Measurements from ENCODE around the gene KLHDC9. TPM values are rescaled to one million over a fixed set of nuclear protein-coding genes. Genes with fewer than 3 reads are reported as not detected.

The KLHDC9 gene
- total and polyA plus RNA-seq, 9 of the 15 experiments (the other 6 are each of a cell fraction or from before 2014, with no cell fraction given): not detected

DNA sequence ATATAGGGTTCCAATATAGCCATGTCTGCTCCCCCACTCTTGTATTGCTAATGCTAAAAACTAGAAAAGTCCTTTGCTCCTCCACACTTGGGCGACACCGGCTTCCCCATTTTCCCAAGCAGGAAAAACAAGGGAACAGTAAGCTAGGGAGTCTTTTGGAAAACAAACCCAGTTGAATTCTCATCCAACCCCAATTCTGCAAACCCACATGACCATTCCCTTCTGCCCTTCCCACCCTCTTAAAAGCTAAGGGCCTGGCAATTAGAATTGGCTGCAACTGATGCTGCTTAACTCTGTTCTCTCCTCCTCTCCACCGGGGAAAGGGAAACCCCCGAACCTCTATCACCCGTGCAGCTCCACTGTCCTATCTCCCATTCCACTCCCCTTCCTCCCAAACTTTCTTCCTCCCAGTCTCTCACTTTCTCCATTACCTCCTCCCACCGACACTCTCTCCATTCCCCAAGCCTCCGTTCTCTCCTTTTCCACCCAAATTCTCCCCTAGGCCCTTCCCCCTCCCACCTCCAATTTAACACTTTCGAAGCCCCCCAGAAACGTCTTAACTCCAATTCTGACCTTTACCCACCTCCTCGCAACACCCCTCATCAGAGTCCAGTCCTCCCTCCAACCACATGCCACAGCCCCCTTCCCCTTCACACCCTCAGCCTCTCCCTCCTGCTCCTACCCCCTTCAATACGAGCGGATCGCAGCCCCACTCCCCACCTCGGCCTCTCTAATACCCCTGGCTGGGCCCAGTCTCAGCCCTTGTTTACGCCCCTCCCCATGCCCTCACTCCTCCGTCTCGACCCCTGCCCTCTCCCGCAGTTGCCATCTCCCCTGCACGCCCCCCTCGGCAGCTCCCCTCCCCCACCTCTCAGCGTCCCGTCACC, 33.6 kb downstream of the KLHDC9 start (continued):
- TF ChIP-seq JUNB (CRISPR knock-in tag; conservative IDR thresholded peaks at IDR 0.05) (no peak), ZNF274 (IDR thresholded peaks at IDR 0.05; ENCODE audit: borderline replicate concordance, low read depth, low read length) (no peak), ZFP36 (IDR thresholded peaks at IDR 0.05; ENCODE audit: low read depth, low read length, partially characterized antibody) (no peak), HIVEP1 (CRISPR knock-in tag; IDR thresholded peaks at IDR 0.05) (no peak), ZNF586 (CRISPR knock-in tag; conservative IDR thresholded peaks at IDR 0.05) (no peak), ZNF764 (CRISPR knock-in tag; IDR thresholded peaks at IDR 0.05; ENCODE audit: low read depth) (no peak), ESRRA (IDR thresholded peaks at IDR 0.05; ENCODE audit: borderline replicate concordance, low read depth) (no peak), DDX20 (tag; IDR thresholded peaks at IDR 0.05; ENCODE audit: low read depth) (no peak), XRCC4 (IDR thresholded peaks at IDR 0.05; ENCODE audit: extremely low read depth, insufficient read depth, insufficient read length) (no peak), POLR2A (conservative IDR thresholded peaks at IDR 0.05) (no peak), ELF1 (tag; IDR thresholded peaks at IDR 0.05) (no peak), ELF4 (CRISPR knock-in tag; IDR thresholded peaks at IDR 0.05) (peak; percentile 79; the same call in 1 of the 2 replicates), ZNF668 (CRISPR knock-in tag; IDR thresholded peaks at IDR 0.05) (no peak), TAF7 (tag; IDR thresholded peaks at IDR 0.05) (peak; percentile 53; the same call in 1 of the 2 replicates), RFX7 (CRISPR knock-in tag; IDR thresholded peaks at IDR 0.05) (no peak), KLF1 (tag; IDR thresholded peaks at IDR 0.05) (no peak), RBM14 (IDR thresholded peaks at IDR 0.05; ENCODE audit: borderline replicate concordance, insufficient read depth, low read depth, low read length) (no peak), CCNT2 (IDR thresholded peaks at IDR 0.05; ENCODE audit: borderline replicate concordance, extremely low read depth, insufficient read length, low read depth, low read length) (no peak), MCM5 (IDR thresholded peaks at IDR 0.05; ENCODE audit: low read depth) (no peak)
- TF ChIP-seq, protein P1, sequence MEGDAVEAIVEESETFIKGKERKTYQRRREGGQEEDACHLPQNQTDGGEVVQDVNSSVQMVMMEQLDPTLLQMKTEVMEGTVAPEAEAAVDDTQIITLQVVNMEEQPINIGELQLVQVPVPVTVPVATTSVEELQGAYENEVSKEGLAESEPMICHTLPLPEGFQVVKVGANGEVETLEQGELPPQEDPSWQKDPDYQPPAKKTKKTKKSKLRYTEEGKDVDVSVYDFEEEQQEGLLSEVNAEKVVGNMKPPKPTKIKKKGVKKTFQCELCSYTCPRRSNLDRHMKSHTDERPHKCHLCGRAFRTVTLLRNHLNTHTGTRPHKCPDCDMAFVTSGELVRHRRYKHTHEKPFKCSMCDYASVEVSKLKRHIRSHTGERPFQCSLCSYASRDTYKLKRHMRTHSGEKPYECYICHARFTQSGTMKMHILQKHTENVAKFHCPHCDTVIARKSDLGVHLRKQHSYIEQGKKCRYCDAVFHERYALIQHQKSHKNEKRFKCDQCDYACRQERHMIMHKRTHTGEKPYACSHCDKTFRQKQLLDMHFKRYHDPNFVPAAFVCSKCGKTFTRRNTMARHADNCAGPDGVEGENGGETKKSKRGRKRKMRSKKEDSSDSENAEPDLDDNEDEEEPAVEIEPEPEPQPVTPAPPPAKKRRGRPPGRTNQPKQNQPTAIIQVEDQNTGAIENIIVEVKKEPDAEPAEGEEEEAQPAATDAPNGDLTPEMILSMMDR (IDR thresholded peaks at IDR 0.05 in 2 of 3, conservative IDR thresholded peaks at IDR 0.05 in 1 of 3; ENCODE audit: insufficient read depth in 2 of 3, low read depth in 1 of 3, low read length in 3 of 3): no peak
- TF ChIP-seq, protein P2, sequence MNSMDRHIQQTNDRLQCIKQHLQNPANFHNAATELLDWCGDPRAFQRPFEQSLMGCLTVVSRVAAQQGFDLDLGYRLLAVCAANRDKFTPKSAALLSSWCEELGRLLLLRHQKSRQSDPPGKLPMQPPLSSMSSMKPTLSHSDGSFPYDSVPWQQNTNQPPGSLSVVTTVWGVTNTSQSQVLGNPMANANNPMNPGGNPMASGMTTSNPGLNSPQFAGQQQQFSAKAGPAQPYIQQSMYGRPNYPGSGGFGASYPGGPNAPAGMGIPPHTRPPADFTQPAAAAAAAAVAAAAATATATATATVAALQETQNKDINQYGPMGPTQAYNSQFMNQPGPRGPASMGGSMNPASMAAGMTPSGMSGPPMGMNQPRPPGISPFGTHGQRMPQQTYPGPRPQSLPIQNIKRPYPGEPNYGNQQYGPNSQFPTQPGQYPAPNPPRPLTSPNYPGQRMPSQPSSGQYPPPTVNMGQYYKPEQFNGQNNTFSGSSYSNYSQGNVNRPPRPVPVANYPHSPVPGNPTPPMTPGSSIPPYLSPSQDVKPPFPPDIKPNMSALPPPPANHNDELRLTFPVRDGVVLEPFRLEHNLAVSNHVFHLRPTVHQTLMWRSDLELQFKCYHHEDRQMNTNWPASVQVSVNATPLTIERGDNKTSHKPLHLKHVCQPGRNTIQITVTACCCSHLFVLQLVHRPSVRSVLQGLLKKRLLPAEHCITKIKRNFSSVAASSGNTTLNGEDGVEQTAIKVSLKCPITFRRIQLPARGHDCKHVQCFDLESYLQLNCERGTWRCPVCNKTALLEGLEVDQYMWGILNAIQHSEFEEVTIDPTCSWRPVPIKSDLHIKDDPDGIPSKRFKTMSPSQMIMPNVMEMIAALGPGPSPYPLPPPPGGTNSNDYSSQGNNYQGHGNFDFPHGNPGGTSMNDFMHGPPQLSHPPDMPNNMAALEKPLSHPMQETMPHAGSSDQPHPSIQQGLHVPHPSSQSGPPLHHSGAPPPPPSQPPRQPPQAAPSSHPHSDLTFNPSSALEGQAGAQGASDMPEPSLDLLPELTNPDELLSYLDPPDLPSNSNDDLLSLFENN (IDR thresholded peaks at IDR 0.05; ENCODE audit: low read depth in 2 of 2, low read length in 2 of 2): no peak
- TF ChIP-seq, protein P3, sequence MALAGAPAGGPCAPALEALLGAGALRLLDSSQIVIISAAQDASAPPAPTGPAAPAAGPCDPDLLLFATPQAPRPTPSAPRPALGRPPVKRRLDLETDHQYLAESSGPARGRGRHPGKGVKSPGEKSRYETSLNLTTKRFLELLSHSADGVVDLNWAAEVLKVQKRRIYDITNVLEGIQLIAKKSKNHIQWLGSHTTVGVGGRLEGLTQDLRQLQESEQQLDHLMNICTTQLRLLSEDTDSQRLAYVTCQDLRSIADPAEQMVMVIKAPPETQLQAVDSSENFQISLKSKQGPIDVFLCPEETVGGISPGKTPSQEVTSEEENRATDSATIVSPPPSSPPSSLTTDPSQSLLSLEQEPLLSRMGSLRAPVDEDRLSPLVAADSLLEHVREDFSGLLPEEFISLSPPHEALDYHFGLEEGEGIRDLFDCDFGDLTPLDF (CRISPR knock-in tag; IDR thresholded peaks at IDR 0.05): no peak

All from K562 (cell line).